ENCODE results near the gene DOLPP1.
"Not testable (repeated sequence)": the region's sequence is repeated elsewhere in the genome, so short reads cannot be mapped to it uniquely, and the experiment has no call there.

Gene DOLPP1, protein sequence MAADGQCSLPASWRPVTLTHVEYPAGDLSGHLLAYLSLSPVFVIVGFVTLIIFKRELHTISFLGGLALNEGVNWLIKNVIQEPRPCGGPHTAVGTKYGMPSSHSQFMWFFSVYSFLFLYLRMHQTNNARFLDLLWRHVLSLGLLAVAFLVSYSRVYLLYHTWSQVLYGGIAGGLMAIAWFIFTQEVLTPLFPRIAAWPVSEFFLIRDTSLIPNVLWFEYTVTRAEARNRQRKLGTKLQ
- total RNA-seq: 6.0 to 17.4 (median 14.1) reads per million in 4 experiments

DNA sequence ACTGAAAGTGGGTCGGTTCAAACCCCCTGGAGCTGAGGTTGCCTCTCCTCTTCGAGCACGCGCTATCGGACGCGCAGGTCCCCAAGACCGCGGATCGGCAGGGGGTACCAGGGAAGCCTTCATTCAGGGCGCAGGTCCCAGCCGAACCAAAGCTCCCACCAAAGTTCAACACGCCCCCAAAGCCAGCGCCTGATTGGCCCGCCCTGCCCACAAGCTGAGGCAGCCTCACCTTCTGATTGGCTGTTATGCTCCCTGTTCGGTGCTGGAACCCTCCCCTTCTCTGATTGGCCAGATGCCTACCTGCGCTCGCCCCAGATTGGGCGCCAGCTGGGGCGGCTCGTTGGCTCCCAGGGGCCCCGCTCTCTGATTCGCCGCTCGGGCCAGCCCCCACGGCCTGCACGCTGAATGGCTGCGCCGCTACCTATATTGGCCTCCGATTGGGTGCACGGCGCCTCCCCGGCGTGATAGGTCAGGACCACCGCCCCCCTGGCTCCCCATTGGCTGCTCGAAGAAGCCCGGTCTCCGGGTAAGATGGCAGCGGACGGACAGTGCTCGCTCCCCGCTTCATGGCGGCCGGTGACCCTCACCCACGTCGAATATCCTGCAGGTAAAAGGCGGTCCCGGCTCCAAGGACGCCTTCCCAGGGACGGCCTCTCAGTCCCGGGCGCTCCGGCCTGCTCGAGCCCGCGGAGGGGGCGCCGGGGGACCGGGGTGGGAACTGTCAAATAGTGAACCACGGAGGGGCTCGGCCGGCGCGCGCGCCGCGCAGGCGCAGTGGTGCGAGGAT lies at the start of gene DOLPP1:
Gene DOLPP1, plus strand, starts transcription at position 511 of the 787 bp plus-strand sequence. Its CDS starts 21 bp downstream, at position 532.
- DNase-seq: peak; percentile 96

DNA sequence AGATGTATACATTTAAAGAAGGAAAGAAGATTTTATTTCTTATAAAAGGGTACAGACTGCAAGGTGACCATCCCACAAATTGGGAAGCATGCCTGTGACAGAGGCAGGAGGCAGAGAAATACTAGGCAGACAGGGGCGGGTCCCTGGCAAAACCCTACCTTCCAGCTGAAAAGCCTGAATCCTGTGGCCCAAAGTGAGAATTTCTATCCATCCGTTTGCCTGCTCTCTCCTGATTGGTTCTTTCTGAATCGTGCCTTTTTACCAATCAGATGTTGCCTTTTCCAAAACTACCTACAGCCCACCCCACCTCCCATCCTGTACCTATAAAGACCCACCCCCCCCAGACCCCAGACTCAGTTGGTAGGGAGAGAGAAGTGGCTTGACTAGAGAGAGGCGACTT lies 49.4 kb upstream of the DOLPP1 start:
- no peak for DNase-seq

DNA sequence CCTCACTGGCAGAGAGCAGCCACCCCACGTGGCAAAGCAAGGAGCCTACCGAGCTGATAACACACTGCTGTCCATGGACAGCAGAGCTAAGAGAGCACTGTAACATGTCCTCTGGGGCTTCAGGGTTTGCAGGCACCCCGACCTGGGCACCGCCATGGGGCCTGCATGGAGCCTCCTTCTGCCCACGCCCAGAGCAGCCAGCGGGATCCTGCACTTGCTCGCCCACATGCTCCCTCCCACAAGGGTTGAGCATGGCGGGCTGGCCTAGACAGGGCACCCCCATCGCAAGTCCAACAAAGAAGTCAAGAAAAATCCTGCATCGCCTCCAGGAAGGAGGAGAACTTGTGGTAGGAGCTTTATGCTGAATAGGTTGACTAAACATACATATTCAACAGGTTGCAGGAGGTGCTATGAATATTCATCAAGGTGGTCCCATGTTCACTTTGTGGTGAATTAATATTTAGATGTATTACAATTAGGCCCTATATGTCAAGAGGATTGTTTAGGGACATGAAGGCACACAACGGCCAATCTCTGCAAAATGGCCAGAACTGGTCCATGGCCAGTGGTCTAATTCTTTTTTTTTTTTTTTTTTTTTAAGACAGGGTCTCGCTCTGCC lies 48.3 kb upstream of the DOLPP1 start:
- DNase-seq: no peak

DNA sequence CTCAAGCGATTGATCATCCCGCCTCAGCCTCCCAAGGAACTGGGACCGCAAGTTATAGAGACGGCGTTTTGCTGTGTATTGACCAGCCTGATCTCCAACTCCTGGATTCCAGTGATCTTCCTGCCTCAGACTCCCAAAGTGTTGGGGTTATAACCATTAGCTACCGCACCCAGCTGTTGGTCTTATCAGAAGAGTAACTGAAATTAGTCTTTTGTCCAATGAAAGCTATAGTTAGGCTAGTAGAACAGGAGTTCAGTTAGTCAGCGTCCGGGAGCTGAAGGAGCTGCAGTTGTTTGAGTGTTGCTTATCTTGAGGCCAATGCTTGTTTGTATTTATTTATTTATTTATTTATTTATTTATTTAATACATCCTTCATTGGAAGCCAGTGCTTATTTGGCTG lies 47.7 kb upstream of the DOLPP1 start:
- DNase-seq: no peak

DNA sequence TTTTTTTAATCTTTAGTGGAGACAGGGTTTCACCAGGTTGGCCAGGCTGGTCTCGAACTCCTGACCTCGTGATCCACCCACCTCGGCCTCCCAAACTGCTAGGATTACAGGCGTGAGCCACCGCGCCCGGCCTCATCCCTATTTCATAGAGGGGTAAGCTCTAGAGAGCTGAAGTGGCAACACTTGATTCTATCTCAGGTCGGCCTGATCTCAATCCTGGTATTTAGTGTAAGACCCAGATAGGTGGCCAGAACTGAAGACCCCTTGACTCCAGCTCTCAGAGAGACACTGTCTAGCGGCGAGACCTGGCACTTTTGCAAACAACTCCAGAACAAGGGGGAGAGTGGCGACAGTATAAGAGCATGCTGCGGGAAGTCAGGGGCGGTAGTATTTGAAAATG lies 45.1 kb upstream of the DOLPP1 start:
- DNase-seq: not testable (repeated sequence)

DNA sequence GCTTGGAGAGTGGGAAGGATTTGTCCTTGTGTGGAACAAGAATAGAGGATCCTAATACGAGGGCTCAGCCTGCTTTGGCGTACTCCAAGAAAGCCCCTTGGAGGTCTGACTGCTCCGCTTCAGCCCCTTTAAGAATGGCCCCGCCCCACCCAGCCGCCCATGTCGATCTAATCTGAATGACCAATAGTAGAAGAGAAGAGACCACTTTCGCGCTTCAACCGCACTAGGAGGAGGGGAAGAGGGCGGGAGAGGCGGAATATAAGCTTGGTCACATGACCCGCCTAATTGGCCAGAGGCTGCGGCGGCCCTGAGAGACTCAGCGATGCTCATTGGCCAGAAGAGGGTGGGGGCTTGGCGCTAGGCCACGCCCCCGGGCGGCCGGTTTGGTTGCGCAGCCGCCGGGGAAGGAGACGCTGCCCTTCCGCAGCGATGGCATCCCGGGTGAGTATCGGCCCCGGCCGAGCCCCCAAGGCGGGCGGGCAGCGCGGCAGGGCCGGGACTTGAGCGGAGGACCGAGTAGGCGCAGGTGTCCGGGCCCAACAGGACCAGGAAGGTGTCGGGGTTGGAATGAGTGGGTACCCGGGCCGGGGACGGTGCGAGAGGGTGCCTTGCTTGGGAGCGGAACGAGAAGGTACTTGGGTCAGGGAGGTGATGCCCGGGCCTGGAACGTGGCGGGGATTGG lies 44.5 kb upstream of the DOLPP1 start, which contains the start of gene MIGA2:
Gene MIGA2, plus strand, starts transcription at position 386 of the 682 bp plus-strand sequence. CDS start 3,969 bp downstream, outside the sequence.
- peak; percentile 93 for DNase-seq

DNA sequence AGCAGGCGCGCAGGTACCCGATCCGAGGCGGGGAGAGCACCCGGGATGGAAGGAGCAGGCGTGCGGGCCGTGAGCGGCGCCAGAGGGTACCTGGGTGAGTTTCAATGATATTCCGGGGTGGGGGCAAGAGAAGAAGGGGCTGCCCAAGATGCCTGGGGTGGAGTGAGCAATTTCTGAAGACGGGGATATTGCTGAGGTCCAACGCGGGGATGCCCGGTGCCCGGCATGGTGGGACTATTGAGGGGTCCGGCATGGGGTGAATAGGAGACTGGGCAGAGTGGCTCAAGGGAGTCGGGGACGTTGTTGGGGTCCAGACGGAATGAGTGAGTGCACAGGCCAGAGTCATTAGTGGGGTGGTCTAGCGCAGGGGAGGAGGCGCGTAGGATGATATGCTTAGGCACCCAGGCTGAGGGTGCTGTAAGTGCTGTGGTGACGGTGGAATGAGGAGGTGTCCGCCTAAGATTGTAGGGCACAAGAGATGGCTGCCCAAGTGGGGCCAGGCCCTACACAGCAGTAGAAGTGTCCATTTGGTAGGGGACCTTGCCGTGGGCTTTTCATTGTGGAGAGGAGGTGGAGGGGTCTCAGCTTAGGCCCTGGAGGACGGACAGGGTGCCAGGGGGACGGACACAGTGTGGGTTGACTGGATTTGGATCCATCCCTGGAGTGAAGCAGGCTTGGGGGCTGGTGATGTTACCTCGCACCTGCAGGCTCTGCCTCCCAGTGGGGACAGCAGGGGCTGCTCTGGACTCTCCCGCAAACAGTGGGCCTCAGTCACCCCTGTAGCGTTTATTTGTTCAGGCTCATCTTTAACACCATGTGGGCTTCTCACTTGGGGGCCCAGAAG lies 43.8 kb upstream of the DOLPP1 start:
- DNase-seq: no peak

DNA sequence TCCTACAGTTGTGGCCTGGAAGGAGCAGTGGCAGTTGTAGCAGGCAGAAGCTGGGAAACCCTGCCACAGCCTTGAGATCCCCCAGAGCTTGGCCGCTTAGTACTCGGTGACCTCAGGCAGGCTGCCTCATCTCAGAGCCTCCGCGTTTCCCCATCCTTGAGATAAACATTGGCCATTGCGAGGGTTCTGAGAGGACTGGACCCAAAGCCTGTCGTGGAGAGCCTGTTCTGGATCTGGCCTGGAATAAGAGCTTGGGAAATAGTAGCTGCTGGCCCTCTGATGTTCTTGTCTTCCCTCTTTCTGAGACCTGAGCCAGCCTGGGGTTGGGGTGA lies 43.2 kb upstream of the DOLPP1 start:
- DNase-seq: no peak

DNA sequence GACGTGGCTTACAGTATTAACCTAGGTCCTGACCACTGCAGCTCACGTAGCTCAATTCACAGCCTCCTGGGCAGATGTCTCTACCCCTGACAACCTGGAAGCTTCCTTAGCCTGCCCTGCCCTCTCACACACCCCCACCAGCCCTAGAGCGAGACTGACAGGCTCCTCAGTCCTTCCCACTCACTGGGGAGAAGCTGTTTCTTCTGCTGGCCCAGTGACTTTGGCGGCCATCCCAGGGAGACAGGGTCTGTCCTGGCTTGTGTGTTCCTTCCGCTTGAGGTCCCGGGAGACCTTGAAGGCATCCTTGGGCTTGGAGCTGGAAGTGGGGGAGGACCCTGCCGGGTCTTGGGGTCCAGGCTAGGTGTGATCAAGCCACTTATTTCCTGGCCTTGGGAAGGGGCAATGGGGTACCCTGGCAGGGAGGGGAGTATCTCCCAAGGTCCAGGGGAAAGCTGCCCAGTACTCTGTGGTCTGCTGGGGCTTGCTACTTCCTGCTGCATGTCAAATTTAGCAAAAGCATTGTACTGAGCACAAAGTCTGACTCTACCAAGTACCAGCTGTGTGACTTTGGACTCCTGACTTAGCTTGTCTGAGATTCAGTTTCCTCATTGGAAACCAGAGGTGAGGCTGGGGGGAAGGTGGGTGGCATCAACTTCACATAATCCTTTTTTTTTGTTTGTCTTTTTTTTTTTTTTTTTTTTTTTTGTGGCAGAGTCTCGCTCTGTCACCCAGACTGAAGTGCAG lies 42.6 kb upstream of the DOLPP1 start:
- DNase-seq: no peak

DNA sequence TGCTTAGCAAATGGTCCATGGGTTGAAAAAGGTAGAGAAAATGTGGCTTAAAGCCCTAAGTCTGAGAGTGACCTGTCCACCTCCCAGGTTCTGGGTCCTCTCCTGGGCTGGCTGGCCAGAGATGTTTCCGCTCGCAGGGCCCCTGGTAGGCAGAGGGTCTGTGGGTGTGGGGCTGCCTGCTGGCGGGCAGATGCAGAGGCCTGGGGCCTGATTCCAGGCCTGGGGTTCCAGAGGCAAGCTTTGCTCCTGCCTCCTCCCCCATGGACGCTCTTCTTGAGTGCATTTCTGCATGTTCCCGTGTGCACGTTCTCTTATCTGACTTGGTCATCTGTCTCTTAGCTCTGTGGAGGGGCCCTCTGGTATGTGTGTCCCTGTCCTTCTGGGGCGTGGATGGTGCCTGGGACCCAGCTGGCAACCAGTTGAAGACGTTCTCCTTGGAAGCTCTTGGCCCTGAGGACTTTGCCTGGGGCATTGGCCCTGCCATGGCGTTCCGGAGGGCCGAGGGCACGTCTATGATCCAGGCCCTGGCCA lies 40.7 kb upstream of the DOLPP1 start:
- no peak for DNase-seq

DNA sequence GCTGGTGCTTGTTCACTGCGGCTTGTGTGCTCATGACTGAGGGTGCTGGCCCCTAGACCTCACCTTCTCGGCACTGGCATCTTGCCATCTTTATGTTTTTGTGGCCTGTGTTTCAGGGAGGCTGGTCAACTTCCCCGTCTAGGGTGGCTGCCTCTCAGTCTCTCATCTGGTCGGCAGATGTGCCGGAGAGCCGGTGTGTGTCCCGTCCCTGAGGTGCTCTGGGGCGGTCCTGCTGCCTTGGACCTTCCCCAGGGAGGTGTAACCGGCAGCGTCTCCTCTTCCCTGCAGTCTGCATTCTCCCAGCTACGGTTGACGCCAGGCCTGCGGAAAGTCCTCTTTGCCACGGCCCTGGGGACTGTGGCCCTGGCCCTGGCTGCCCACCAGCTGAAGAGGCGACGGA lies 38.9 kb upstream of the DOLPP1 start:
- no peak for DNase-seq

DNA sequence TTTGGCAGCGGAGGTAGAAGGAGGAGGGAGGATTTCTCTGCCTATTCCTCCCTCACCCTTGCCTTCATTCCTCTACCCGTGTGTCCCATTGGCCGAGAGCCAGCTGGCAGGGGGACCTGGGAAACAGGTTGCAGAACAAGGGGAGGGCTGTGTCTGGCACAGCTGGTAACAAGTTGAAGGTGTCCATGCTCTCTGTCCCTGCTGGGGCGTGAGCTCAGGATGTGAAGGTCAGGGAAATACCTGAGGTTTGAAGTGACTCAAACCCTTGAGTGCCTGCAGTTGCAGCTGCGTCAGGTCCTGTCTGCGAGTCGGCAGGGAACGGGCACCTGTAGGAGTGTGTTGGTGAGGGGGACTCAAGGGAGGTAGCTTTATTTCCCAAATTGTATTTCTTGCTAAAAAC lies 28.3 kb upstream of the DOLPP1 start:
- no peak for DNase-seq

DNA sequence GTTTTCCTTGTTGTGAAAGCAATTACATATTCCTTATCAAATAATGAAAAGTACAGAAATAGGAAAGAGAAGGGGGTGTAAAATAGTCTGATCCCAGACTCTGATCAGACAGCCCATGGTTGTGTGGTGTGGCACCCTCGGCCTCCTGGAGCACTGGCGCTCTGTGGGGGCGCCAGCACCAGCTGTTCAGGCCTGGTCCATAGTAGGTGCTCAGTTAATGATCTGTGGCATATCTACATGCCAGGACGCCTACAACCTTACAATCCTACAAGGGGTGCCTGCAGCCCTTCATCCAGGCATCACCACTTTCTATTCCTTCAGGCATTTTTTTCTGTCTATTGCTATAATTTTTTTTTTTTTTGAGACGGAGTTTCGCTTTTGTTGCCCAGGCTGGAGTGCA lies 27.9 kb upstream of the DOLPP1 start:
- no peak for DNase-seq

DNA sequence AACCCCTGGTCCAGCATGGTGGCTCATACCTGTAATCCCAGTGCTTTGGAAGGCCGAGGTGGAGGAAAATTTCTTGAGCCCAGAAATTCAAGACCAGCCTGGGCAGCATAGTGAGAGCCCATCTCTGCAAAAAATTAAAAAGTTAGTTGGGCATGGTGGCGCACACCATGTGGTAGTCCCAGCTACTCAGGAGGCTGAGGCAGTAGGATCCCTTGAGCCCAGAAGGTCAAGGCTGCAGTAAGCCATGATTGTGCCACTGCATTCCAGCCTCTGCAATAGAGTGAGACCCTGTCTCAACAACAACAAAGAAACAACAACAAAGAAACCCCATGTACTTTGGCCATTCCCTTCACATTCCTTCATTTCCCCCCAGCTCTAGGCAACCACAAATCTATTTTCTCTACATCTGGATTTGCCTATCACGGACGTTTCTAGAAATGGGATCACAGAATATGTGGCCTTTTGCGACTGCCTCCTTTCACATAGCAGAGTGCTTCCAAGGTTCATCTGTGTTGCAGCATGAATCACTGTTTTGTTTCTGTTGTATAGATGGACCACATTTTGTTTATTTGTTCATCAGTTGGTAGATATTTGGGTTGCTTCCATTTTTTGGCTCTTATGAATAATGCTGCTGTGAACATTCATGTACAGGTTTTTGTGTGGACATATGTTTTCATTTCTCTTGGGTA lies 26.6 kb upstream of the DOLPP1 start:
- DNase-seq: no peak

DNA sequence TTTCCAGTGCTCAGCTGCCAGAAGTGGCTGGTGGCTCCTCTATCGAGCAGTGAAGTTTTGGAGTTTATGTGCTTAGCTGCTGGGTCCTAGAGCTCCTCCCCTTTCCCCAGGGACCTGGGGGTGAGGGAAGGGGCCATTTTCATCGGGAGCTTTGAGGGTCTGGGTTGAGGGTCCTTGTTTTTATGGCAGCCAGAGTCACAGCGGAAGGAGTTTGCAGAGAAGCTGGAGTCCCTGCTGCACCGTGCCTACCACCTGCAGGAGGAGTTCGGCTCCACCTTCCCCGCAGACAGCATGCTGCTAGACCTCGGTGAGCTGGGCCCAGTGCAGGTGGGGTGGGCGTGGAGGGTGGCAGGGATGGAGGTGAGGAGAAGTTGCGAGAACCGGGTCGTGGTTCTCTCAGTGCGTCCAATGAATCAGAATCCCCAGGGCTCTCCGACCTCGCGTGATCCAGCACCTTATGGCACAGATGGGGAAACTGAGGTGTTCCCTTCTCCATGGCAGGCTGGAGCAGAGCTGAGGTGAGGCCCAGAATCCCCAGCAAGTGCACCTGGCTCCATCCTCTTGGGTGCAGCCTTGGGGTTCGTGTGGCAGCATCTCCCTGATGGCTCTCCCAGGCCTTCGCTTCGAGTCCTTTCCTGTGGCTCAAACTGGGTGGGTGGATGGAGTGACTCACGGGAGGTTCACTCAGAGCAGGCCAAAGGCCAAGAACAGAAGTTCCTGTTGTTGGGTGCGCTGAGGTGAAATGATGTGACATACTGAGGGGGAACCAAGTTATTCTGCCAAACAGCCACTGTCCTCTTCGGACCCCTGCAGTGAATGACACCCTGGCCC lies 21.7 kb upstream of the DOLPP1 start:
- DNase-seq: no peak

DNA sequence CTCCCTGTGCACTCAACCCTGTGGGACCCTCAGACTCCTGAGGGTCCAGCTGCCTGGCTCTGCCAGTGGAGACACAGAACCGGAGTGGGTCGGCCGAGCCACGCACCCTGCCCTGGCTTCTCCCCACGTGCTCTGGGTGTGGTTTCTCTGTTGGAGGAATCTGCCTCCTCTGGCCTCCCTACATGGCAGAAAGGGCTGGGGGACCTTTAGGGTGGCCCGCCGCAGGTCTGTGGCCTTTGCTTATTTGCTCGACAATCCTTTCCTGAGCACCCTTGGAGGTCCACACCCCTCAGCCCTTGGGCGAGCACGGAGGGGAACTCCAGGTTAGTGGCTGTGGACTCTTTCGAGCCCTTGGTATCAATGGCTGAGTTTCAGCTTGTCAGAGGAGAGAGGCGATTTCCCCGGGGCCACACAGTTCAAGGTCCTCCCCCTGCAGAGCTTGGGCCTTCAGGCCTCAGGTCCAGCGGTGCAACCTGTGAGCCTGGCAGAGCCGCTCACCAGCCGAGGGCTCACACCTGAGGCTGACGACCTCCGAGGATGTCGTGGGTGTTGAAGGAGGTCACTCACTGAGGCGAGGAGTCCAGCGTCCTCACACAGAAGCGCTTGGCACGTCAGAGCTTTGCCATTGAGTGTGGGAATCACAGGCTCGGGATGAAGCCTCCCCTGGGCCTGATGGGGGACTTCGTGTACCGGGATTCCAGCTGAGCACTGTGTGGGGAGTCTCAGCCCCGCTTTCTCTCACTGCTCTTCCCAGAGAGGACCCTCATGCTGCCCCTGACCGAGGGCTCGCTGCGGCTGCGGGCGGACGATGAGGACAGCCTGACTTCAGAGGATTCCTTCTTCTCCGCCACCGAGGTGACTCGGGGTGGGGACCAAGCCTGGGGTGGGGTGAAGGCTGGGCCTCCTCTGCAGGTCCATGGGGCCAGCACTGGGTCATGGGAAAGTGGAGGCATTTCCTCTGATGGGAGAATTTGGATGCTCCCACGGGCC lies 20.8 kb upstream of the DOLPP1 start:
- no peak for DNase-seq

DNA sequence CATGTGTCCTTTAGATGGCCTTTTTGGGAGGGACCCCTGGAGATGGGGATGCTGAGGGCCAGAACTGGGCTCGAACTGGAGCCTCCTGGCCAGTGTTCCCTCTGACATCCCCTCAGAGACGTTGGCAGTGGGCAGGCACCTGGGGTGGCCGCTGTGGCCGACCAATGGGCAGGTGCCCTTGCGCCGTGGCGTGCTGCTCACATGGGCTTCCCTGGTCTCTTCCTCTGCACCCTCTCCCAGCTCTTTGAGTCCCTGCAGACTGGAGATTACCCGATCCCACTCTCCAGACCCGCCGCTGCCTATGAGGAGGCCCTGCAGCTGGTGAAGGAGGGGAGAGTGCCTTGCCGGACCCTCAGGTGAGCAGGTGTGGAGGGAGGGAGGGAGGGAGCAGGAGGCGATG lies 19.9 kb upstream of the DOLPP1 start:
- DNase-seq: no peak

DNA sequence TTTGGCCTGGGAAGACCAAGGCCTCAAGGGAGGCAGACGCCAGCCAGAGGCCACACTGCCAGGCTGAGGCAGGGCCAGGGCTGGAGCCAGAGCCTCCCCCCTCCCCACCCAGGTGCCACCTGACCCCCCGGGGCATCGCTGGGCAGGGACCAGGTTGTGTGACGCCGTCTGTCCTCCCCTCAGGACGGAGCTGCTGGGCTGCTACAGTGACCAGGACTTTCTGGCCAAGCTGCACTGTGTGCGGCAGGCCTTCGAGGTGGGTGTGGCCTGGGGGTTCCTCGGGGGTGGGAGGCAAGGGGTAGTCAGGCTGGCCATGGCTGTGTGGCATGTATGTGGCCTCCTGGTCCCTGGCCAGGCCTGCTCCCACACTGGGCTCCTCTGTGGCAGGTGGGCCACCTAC lies 17.9 kb upstream of the DOLPP1 start:
- DNase-seq: no peak

DNA sequence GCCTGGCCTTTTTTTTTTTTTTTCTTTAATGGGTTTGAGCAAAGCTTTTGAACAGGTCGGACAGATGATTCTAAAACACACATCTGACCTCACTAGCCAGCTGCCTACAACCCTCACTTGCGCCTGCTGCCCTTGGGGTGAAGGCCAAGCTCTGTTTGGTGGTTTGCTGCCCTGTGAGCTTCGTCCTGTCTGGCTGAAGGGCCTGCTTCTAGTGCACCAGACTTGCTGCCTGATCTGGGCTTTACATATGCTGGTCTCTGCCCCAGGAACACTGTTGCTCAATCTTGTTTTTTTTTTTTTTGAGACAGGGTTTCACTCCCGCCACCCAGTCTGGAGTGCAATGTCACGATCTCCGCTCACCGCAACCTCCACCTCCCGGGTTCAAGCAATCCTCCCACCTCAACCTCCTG lies 16.4 kb upstream of the DOLPP1 start:
- DNase-seq: no peak

Data from effector CD8-positive, alpha-beta T cell (primary cell).